Prostate gland (tissue), 2 donors: ENCODE results near the gene SORBS2.

Experiments used
- CTCF ChIP-seq, 4 experiments: fragments of 200-600 bp in 2 of 4; fragments of 450-650 bp in 2 of 4; sonication (generic) in 2 of 4; IDR thresholded peaks; 1 replicate in 3 of 4; 2 replicates in 1 of 4; pipeline ENCODE4 v1.5.1; 2016 to 2019; ENCODE audit warnings: antibody characterized with exemption in 4 of 4, mild to moderate bottlenecking in 2 of 4, moderate library complexity in 2 of 4
- POLR2AphosphoS5 ChIP-seq: sonication (generic); formaldehyde crosslinking; IDR thresholded peaks from one replicate; pipeline ENCODE4 v1.6.1; 2017; ENCODE audit warnings: antibody characterized with exemption

DNA sequence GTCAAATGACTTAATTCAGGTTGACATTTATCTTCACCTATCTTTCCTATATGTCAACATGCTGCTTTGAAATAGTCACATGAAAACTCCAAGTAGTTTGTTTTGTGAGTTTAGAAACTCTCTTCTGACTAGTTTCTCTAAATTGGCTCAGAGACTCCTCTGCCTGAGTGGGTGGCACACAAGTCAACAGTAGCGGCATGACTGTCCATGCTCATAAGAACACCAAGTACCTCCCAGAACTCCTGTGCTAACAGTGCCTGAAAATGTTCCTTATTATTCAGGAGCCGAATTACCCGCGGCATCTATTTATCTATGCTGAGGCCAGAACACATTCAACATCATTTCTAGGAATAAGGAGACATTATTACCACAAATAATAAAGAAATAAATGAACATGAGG, 116.3 kb downstream of the SORBS2 start:
- no peak for TF ChIP-seq CTCF (IDR thresholded peaks at IDR 0.05)
- peak; percentile 82 for TF ChIP-seq POLR2AphosphoS5
